ENCODE results near the gene PIGN. TPM values are rescaled to one million over a fixed set of nuclear protein-coding genes. Genes with fewer than 3 reads are reported as not detected.

The PIGN gene
- polyA plus RNA-seq, 3 donors = 4.1 to 14.7 (median 14.6) TPM

- H4K20me1 ChIP-seq (ENCODE audit: insufficient read depth, low read length) = no peaks in the 10 kb centered on the region
- H3K4me1 ChIP-seq (ENCODE audit: control insufficient read depth in 1 of 2, insufficient read depth in 2 of 2, low read length in 2 of 2) = no peaks in the 10 kb centered on the region
- H3K4me3 ChIP-seq (replicated peaks in 1 of 3; ENCODE audit: low read depth in 2 of 3, low read length in 3 of 3) = no peak overlapping the region
- H3K9me3 Mint-ChIP-seq = peaks cover 0 to 11% (median 5%) of the 10 kb centered on the region in 7 donors
- no peak for DNase-seq
- H3K9ac ChIP-seq (ENCODE audit: insufficient read depth, low read length, poor library complexity, severe bottlenecking) = no peak overlapping the region
- peaks cover 2 to 3% (median 3%) of the 10 kb centered on the region in 3 donors for H3K27me3 Mint-ChIP-seq (ENCODE audit: low read depth in 3 of 3)
- no peak overlapping the region for H3K4me2 ChIP-seq (replicated peaks; ENCODE audit: extremely low read depth, low read length, poor library complexity, severe bottlenecking)
- H2AFZ ChIP-seq (ENCODE audit: insufficient read depth, low read depth, low read length, poor library complexity, severe bottlenecking) = no peak overlapping the region
- no peaks in the 10 kb centered on the region for H3K79me2 ChIP-seq (ENCODE audit: insufficient read depth, low read length)
- intact Hi-C loops (cut with micrococcal nuclease) = no loop called here
- H3K27me3 ChIP-seq (ENCODE audit: control insufficient read depth in 2 of 2, insufficient read depth in 2 of 2, low read length in 2 of 2) = no peaks in the 10 kb centered on the region
- no peak overlapping the region for H3K27ac ChIP-seq (ENCODE audit: low read depth in 1 of 2, low read length in 2 of 2)
- no peak overlapping the region for H3K27ac Mint-ChIP-seq
- H3K4me1 Mint-ChIP-seq = peaks cover 2% of the 10 kb centered on the region
- peaks cover 0 to 4% of the 10 kb centered on the region in 2 donors for H3K9me3 ChIP-seq (replicated peaks in 1 of 2; ENCODE audit: control insufficient read depth in 1 of 2, insufficient read depth in 1 of 2, low read length in 2 of 2)
- no peak for TF ChIP-seq CTCF (IDR thresholded peaks at IDR 0.05)
- no peaks in the 10 kb centered on the region for H3K36me3 ChIP-seq (replicated peaks in 1 of 2; ENCODE audit: control insufficient read depth in 1 of 2, insufficient read depth in 2 of 2, low read length in 2 of 2)
- peaks cover 0 to 3% of the 10 kb centered on the region in 2 donors for H3K36me3 Mint-ChIP-seq
- 68% methylated on average over 2 of the region's 2 CpGs for WGBS (ENCODE audit: insufficient coverage)
- no peak overlapping the region for H3K4me3 Mint-ChIP-seq
Observed at GRCh38 chr18:62018759-62019041, 168.2 kb downstream of the PIGN start.

DNA sequence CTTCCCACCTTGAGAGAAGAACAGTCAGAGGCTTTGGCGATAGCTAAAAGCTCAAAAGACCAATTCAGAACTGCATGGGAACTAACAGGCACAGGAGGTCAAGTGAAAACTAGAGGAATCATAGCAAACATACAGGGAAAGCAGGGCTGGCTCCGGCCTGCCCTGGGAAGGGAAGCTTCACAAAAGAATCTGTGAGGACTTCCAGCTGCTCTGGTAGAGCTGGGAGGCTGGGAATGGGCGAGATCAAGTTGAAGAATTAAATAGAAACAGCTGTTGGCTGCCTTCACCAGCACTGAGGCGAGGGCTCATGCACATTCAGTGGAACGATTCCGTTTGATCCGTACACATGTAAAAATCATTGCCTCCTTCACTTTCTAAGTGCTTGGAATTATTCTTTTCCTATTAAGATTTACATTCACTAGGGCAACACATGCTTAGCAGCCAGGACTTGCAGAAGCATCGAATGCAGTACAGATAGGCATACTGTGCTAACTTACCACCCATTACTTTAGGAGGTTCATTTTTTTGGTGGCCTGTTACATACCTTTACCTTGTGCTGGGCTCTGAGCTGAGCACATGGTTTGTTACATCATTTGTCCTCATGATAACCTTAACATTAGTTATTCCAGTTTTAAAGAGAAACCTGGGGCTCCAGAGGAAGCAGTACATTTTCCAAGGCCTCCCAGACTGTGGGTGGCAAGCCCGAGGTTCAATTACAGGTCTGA is 168.7 kb downstream of the PIGN start:
- H3K4me1 Mint-ChIP-seq = no peaks in the 10 kb centered on the region
- H3K9me3 Mint-ChIP-seq = peaks cover 0 to 11% (median 5%) of the 10 kb centered on the region in 7 donors
- Histone ChIP-seq H3K9ac (ENCODE audit: insufficient read depth, low read length, poor library complexity, severe bottlenecking) (no peak overlapping the region), H3K4me3 (replicated peaks in 1 of 3; ENCODE audit: low read depth in 2 of 3, low read length in 3 of 3) (no peak overlapping the region), H3K36me3 (replicated peaks in 1 of 2; ENCODE audit: control insufficient read depth in 1 of 2, insufficient read depth in 2 of 2, low read length in 2 of 2) (no peaks in the 10 kb centered on the region), H3K27me3 (ENCODE audit: control insufficient read depth in 2 of 2, insufficient read depth in 2 of 2, low read length in 2 of 2) (no peaks in the 10 kb centered on the region), H2AFZ (ENCODE audit: insufficient read depth, low read depth, low read length, poor library complexity, severe bottlenecking) (no peak overlapping the region), H4K20me1 (ENCODE audit: insufficient read depth, low read length) (no peaks in the 10 kb centered on the region), H3K4me2 (replicated peaks; ENCODE audit: extremely low read depth, low read length, poor library complexity, severe bottlenecking) (no peak overlapping the region), H3K9me3 (replicated peaks in 1 of 2; ENCODE audit: control insufficient read depth in 1 of 2, insufficient read depth in 1 of 2, low read length in 2 of 2) (peaks cover 0 to 4% of the 10 kb centered on the region in 2 donors), H3K27ac (ENCODE audit: low read depth in 1 of 2, low read length in 2 of 2) (no peak overlapping the region), H3K4me1 (ENCODE audit: control insufficient read depth in 1 of 2, insufficient read depth in 2 of 2, low read length in 2 of 2) (no peaks in the 10 kb centered on the region), H3K79me2 (ENCODE audit: insufficient read depth, low read length) (no peaks in the 10 kb centered on the region)
- no peak overlapping the region for H3K4me3 Mint-ChIP-seq
- peaks cover 0 to 3% of the 10 kb centered on the region in 2 donors for H3K36me3 Mint-ChIP-seq
- H3K27ac Mint-ChIP-seq = no peak overlapping the region
- H3K27me3 Mint-ChIP-seq (ENCODE audit: low read depth in 3 of 3) = peaks cover 2 to 3% (median 3%) of the 10 kb centered on the region in 3 donors
- WGBS (ENCODE audit: insufficient coverage) = 89% methylated on average over 5 of the region's 9 CpGs
- DNase-seq = no peak
- TF ChIP-seq CTCF (IDR thresholded peaks at IDR 0.05) = no peak
- intact Hi-C loops (cut with micrococcal nuclease) = no loop called here

Data from CD14-positive monocyte (primary cell).